ENCODE results near the gene ZMYND8.

DNA sequence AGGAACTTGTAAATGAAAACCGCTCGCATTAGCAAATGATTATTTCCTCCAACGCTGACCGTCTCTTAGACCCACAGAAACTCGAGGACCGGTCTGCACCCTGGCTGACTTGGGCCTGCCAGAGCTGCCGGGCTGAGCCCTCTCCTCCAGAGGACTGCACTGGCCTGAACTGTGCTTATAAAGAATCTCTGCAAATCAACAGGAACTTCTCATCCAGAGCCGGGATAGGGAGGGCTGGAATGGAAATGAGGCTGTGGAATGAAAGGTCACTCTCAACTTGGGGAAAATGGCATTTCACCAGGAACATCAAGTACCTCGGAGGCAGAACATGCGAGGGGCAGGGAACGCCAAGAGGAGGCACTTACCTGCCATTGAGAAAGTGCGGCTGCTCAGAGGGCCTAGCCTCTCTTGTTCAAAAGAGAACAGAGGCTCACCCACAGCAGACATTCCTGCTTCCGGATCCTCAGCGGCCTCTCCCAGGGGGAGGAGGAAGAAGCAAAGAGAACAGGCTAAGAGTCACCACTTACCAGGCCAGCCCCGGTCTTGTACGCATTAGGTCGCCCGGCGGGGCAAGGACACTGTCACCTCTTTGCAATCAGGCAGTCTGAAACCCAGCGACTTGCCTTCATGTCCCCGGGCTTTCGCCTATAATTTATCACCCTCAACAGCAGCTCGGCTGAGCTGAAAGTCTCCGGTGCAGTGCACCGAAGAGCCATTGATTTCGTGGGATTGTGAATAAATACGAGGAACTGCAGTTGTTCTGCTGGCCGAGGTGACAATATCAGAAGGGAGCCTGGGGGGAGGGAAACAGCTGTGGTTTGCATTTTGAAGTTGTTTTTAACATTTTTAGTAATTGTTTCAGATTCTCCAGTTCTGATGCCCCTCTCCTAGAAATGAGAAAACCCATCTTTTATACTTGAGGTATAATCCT lies 37.6 kb downstream of the ZMYND8 start:
- TF ChIP-seq, protein P1, sequence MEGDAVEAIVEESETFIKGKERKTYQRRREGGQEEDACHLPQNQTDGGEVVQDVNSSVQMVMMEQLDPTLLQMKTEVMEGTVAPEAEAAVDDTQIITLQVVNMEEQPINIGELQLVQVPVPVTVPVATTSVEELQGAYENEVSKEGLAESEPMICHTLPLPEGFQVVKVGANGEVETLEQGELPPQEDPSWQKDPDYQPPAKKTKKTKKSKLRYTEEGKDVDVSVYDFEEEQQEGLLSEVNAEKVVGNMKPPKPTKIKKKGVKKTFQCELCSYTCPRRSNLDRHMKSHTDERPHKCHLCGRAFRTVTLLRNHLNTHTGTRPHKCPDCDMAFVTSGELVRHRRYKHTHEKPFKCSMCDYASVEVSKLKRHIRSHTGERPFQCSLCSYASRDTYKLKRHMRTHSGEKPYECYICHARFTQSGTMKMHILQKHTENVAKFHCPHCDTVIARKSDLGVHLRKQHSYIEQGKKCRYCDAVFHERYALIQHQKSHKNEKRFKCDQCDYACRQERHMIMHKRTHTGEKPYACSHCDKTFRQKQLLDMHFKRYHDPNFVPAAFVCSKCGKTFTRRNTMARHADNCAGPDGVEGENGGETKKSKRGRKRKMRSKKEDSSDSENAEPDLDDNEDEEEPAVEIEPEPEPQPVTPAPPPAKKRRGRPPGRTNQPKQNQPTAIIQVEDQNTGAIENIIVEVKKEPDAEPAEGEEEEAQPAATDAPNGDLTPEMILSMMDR (IDR thresholded peaks at IDR 0.05; ENCODE audit: low read length), result no peak
- no peak for TF ChIP-seq EZH2 (IDR thresholded peaks at IDR 0.05; ENCODE audit: borderline replicate concordance, low read length)

Measured in OCI-LY1 (cell line).